ENCODE data around the gene SF3A1.

DNA sequence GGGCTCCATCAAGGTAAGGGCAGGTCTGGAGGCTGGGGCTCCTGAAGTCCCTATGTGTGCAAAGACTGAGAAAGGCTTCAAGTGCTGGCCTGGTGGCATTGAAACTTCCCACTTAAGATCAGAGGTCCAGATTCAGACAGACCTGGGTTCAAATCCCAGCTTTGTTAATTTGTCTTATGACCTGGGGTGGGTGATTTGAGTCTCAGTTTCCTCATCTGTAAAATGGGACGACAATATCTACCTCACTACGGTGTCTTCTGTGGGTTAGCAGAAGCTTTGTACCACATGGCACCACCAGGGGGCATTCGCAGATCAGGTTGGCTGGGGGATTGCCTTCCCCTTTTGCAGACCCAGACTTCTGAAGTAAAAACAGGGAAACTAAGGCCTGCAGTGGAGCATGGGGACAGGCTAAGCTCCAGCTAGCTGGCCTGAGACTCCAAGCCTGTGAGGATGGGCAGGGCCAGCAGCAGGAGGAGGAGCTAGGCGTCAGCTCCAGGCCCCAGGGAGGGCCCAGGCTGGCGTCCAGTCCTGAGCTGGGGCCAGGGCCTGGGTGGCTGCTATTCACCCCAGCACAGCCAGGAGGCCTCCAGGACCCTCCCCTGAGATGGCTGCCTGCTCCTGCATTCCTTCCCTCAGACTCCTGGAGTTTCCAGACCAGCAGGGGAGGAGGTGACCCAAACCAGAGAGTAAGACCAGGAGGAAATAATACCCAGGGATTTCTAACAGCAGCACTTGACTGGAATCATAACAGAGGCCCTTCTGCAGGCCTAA, 68.9 kb downstream of the SF3A1 start:
- TF ChIP-seq CTCF (IDR thresholded peaks at IDR 0.05) (peak; percentile 51 to 78 (median 57)), POLR2AphosphoS5 (IDR thresholded peaks at IDR 0.05; ENCODE audit: insufficient read depth in 1 of 2, low read depth in 1 of 2) (peak; percentile 54 to 84)

Measured in vagina (tissue), 2 donors.